HL-60/S4 treated with retinoic acid at 250 ng/mL for 4 days and 3 days (cell line): ENCODE measurements around the gene GPR35.

Experiments
- in situ Hi-C: fragments of 300-500 bp; cut with MboI; formaldehyde crosslinking; loops from 2 replicates; pipeline ENCODE4 v1.7.0; 2022; ENCODE audit warnings: low sequenced_read_pairs

Gene GPR35

GRCh38 chr2:240637116-240637900 is 12.0 kb downstream of the GPR35 start:
- in situ Hi-C loops: no loop called here

DNA sequence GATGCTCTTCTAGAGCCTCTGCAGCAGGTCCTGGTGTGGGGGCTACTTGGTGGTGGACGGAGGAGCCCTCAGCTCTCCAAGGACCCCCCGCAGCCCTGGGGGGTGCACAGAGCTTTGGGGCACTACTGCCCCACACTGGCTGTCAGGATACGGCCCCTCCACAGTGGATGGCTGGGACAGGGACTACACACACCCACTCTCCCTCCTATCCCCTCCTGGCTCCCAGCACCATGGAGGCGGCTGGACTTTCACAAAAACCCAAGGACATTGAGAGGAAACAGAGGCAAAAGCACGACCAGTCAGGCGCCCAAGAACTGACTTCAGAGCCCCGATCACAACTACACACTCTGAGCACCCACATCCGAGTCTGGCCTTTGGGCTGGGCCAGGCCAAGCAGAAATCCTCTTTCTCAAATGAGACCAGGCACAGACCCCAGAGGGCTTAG is 12.6 kb downstream of the GPR35 start:
- in situ Hi-C loops: no loop called here

DNA sequence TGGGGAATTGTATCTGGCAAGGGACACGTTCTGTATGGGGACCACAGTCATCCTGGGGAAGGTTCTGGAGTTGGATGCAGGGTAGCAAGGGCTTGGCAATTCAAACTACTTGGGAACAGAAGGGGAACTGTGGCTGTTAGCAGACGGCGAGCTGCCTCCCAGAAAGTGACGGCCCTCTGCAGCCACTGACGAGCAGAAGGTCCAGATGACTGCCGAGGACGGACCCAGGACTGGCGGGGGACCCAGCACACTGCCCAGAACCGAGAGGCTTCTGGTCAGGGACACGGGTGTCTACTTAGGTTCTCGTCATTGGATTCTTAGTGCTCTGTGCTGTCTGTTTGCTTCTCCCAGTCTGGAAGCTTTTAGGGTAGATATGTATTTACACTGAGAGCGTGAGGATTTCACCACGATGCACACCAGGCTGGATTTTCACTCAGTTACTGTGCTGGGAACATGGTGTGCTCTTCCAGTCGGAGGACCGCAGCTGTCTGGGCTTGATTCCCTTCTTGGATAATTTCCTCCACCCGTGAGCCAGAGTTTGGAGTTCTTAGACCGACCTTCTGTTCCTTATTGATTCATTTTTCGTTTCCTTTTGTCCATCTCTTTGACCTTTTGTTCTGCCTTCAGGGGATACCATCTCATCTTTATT is 13.4 kb downstream of the GPR35 start:
- in situ Hi-C loops: no loop called here

GRCh38 chr2:240639566-240639965 is 14.3 kb downstream of the GPR35 start:
- in situ Hi-C loops: no loop called here

DNA sequence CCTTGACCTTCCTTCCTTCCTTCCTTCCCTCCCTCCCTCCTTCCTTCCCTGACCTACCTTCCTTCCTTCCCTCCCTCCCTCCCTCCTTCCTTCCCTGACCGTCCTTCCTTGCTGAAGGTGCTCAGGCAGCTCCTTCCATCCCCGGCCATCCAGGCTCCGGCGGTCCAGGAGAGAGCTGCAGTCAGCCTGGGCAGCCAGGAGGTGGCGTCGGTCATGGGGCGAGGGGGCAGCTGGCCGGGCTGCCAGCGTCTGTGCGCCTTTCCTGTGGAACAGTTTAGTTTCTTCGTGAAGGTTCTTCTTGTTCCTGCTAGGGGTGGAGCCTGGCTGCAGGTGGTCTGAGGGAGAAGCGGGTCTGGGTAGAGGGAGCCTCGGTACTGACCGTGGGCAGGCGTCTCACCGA is 15.7 kb downstream of the GPR35 start:
- in situ Hi-C loops: no loop called here

DNA sequence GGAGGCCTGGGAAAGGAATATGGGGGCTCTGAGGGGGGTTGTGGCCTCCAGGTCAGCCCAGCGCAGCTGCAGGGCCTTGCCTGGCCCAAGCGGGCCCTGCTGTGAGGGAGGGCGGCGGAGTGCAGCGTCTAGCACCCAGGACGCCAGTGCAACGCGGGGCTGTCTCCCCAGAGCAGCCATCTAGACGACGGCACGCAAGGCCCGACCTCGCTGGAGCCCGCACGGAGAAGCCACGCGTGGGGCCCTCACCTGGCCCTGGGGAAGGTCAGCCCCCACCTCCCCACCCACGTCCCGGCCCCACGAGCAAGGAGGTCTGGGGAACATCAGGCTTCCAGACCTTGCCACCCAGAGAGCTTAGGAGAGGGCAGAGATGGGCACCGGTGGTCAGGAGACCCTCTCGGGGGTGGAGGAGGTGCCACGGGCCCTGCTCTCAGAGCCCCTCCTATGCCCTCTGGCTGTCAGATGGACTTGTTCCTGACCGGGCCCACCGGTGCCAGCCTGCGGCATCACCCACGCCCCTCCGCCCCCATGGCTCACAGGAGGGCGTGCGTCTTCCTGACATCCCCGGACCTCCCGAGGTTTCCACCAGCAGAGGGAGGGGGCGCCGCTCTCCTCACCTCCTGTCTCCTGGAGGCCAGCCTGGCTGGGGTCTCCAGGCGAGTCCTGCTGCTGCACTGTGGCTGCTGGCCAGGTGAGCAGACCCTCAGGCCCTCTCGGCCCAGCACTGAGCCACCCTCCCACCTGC is 17.0 kb downstream of the GPR35 start:
- in situ Hi-C loops: no loop called here

GRCh38 chr2:240642806-240643092 is 17.5 kb downstream of the GPR35 start:
- in situ Hi-C loops: no loop called here

DNA sequence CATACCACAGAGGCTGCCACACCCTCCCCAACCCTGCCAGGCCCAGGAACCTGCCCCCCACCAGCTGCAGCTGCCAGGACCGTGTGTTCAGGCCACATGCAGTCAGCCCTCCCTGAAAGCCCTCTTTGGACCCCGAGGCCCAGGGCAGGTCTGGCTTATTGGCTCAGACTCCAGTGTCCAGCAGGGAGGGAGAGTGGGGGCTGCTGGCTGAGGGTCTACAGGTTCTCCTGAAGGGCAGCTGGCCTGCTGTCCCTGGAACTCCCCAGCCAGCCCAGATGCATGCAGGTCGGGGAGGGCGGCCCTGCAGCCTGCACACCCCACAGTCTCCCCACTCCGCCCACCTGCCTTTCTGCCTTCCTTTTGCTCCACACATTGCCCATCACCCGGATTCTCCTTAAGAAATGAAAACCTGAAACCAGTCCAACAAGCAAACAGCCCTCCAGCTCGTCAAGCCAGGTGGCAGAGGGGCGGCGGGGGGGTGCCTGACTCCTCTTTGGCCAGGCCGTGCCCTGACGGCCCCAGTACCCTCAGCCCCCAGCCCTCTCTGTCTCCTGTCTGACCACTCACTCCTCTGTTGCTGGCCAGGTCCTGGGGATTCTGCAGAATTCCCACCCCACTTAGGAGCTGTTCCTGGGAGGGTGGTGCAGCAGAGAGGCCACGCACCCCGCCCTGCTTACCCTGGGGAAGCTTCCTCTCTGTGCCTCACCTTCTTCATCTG is 18.0 kb downstream of the GPR35 start:
- in situ Hi-C loops: no loop called here

- in situ Hi-C loops: no loop called here
Measured at GRCh38 chr2:240643811-240644150, 18.5 kb downstream of the GPR35 start.

GRCh38 chr2:240644171-240644651 is 18.9 kb downstream of the GPR35 start:
- in situ Hi-C loops: no loop called here

- in situ Hi-C loops: no loop called here
Measured at GRCh38 chr2:240644859-240645301, 19.6 kb downstream of the GPR35 start.

DNA sequence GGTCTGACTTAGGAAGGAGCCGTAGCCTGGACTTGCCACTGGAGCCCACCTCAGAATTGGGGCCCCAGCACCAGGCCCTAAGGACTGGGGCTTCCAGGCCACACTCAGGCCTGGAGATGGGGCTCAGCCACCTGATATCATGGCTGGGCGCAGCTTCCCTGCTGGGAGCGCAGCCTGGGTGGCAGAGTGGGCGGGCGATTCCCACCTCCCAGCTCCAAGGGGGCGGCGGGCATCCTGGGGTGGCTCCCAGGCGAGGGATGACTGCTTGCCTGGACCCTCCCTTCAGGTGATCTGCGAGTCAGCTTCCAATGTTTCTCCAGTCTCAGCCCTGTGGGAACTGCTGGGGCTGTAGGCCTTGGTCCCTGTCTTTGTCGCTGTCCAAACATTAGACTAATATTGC is 20.1 kb downstream of the GPR35 start:
- in situ Hi-C loops: no loop called here

GRCh38 chr2:240645801-240646175 is 20.5 kb downstream of the GPR35 start:
- in situ Hi-C loops: no loop called here

GRCh38 chr2:240646176-240646899 is 21.1 kb downstream of the GPR35 start:
- in situ Hi-C loops: no loop called here

DNA sequence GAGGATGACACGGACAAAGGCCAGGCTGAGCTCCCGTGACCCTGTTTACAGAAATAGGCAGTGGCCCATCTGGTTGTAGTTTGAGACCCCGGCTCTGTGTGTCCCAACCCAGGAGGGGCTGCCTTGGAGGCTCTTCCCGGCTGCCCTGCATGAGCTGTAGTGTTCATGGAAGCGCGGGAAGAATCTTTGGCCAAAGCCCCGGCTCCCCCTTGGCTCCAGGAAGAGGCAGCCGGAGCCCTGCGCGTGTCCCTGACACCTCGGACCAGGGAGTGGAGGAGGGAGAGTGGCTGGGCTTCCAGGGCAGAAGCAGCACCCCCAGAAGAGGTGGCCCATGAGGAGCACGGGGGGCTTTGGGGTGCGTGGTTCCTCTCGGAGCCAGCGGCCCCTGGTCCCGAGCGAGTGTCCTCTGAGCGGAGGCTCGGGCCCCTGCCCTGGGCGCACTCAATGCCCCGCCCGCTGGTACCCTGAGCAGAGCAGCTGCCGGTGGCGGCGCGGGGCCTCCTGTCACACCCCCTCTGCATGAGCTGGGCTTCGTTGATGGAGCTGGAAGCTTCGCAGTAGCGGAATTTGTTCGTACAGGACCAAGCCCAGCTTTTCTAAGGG is 21.7 kb downstream of the GPR35 start:
- in situ Hi-C loops: no loop called here

GRCh38 chr2:240647503-240648154 is 22.3 kb downstream of the GPR35 start:
- in situ Hi-C loops: no loop called here

GRCh38 chr2:240648155-240648649 is 22.9 kb downstream of the GPR35 start:
- in situ Hi-C loops: no loop called here

- in situ Hi-C loops: no loop called here
Measured at GRCh38 chr2:240648650-240649275, 23.5 kb downstream of the GPR35 start.

DNA sequence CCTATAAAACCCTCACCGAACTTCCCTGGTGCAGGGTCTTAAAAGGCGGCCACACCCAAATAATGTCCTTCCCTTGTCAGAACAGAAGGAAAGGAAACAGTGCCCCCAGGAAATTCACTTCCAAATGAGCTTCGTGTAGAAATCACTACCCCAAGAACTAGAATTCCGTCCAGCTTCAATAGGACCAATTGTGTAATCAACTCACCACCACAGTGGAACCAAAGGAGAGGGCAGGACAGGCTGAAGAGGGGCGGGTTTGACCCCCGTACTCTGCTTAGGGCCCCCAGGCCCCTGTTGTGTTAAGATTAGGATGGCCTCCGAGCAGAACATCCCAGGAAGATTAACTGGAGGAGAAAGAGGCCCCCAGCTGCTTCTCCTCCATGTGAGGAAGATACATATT is 24.1 kb downstream of the GPR35 start:
- in situ Hi-C loops: no loop called here
